Renal cortical epithelial cell (primary cell): ENCODE measurements around the gene SLC35E3. TPM values are rescaled to one million over a fixed set of nuclear protein-coding genes. Genes with fewer than 3 reads are reported as not detected.
"Not testable (repeated sequence)": the region's sequence is repeated elsewhere in the genome, so short reads cannot be mapped to it uniquely, and the experiment has no call there.

ENCODE experiments used
- DNase-seq: peaks from one replicate; pipeline ENCODE4 v3.0.0-alpha.2; 2011; ENCODE audit warnings: low read depth
- total RNA-seq: library from RNA; depleted of rRNA; stranded (reverse); fragments of >200 nt; gene quantifications from 2 replicates; pipeline ENCODE4 v1.2.3, GENCODE V29; 2014

SLC35E3 gene
- total RNA-seq, 1 donor from 2014 or later: 7.0 TPM

DNA sequence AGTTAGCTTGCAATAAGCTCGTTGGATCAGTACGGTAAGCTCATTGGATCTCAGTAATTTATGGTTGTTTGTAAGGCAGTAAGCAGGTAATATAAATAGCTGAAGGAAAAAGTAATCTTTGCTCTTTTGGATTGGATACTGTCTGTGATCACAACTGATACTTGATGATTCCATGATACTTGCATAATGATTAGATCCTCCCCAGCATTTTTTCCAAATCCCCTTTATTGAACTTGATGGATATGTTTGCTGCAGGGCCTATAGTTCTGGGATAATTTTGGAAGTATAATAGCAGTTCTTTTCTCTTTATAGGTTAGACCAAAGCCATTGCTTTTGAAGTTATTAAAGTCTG lies 67.2 kb downstream of the SLC35E3 start:
- no peak for DNase-seq

DNA sequence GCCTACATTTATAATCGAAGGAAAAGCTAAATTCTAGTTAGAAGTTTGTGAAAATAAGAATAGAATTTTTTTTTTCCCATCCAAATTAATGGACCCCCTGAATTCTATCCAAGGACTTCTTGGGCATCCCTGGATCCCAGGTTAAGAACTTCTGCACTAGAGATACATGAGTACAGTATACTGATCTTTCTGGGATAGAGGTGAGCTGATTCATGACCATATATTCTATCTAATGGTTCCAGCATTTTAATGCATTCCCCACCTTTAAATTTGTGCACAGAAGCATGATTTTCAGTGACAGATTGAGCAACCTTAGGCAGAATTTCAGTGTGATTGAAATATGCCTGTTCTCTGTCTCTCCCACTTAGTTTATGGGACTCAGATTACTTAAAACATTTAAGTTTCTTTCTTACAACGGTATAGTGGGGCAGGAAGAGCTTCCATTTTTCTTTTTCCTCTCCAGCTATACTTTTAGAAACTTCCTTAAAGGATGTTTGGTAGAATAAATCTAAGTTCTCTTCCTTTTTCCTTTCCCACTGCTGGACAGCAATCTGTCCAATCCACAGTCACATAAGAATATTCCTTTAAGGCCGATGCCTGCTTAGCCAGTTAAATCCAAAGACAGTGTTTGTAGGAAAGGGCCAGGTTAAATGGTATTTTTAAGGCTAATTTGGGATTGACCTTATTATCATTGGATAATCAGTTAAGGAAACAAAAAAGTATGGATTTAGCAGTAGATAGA lies 68.7 kb downstream of the SLC35E3 start:
- no peak for DNase-seq

DNA sequence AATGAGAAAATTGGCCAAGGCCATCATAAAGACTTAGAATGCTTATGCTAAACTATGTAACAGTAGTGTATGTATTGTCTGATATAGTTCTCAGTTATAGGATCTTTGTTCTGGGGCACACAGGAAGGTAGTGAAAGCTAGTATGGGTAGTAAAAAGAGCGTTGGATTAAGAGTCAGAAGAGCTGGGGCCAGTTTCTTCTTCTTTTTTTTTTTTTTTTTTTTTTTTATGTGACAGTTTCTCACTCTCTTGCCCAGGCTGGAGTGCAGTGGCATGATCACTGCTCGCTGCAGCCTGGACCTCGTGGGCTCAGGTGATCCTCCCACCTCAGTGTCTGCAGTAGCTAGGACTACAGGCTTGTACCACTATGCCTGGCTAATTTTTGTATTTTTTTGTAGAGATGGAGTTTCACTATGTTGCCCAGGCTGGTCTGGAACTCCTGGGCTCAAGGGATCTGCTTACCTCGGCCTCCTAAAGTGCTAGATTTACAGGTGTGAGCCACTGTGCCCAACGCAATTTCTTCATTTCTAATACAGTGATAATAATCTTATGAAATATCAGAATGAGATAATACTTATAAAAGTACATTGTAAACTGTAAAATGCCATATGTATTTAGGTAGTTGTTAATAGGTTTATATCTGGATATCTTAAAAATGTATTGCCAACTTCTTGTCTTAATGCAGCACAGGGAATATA lies 69.4 kb downstream of the SLC35E3 start:
- DNase-seq: no peak

GRCh38 chr12:68815928-68816800 lies 70.2 kb downstream of the SLC35E3 start:
- no peak for DNase-seq

GRCh38 chr12:68819481-68819880 lies 73.5 kb downstream of the SLC35E3 start:
- DNase-seq: not testable (repeated sequence)

DNA sequence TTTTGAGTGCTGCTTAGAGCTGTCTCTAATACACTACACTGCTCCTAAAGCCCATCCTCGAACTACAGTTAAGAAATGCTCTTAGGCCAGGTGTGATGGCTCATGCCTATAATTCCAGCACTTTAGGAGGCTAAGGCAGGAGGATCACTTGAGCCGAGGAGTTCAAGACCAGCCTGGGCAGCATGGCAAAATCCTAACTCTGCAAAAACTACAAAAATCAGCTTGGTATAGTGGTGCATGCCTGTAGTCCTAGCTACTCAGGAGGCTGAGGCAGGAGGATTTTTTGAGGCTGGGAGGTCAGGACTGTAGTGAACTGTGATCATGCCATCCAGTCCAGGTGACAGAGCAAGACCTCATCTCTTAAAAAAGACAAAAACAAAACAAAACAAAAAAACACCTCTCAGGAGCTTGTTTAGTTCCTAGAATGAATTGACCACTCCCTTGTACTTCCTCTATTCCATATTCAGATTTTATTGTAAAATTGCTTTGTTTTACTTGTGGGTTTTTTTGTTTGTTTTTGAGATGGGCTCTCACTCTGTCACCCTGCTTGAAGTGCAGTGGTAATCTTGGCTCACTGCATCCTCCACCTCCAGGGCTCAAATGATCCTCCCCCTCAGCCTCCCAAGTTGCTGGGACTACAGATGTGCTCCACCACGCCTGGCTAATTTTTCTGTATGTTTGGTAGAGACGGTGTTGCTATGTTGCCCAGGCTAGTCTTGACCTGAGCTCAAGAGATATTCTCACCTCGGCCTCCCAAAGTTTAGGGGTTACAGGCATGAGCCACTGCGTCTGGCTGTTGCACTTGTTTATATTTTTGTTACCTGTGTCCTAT lies 75.6 kb downstream of the SLC35E3 start:
- no peak for DNase-seq

- DNase-seq: no peak
Observed at GRCh38 chr12:68823696-68824095, 77.7 kb downstream of the SLC35E3 start.

DNA sequence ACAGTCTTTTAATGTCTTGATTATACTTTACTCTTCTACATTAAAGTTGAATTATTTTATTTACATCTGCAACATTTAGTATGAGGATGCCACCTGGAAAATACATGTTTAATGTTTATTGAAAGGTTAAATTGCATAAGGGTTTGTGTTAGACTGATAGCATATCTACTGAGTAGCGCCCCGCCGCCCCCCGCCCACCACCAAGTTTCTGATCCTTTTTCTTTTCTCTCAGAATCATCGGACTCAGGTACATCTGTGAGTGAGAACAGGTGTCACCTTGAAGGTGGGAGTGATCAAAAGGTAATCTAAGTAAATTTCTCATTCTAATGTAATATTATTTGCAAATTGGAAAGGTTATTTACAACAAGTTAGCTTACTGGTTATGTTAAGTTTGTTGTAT lies 78.2 kb downstream of the SLC35E3 start:
- DNase-seq: no peak

- DNase-seq: no peak
Observed at GRCh38 chr12:68824597-68825250, 78.7 kb downstream of the SLC35E3 start.

DNA sequence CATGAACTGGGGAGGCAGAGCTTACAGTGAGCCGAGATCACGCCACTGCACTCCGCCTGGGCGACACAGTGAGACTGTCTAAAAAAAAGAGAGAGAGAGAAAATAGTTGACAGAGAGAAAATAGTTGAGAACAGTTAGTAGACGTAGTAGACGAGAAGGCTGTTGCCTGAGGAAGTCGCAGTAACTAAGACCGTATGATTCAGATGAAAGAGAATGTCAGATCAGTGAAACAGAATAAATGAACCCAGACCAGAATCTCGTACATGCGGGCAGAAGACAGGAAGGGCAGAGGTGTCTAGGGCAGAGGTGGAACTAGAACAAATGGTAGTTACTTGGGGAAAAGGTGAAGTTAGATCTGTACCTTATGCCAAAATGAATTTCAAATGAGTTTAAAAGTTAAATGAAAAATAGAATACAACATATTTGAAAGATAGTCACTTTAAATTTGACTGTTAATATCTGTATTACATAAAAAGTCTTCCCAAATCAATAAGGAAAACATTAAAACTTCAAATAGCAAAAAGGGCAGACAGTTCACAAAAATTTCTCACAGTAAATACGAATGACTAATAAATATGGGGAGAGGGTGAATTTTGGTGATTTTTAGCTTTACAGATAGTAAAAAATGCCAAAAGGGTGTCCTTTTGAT lies 79.7 kb downstream of the SLC35E3 start:
- DNase-seq: no peak

GRCh38 chr12:68827895-68828671 lies 82.1 kb downstream of the SLC35E3 start:
- no peak for DNase-seq

DNA sequence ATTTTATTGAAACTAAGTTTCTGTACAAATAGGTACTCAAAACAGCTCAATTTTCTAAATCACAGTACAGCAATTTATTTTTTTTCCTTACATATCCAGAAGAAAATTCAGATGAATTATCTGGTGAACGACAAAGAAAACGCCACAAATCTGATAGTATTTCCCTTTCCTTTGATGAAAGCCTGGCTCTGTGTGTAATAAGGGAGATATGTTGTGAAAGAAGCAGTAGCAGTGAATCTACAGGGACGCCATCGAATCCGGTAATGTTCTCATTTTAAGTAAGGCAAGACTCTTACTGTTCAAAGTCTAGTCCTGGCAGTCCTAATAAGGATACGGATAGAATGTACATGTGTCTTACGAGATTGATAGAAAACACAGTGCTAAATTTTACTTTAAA lies 82.7 kb downstream of the SLC35E3 start:
- no peak for DNase-seq

Other genes starting within 250 kb of the SLC35E3 start
- 259 and 270 TPM in 2 replicates for gene RAP1B, start 135.3 kb upstream of the SLC35E3 start, total RNA-seq
- 46.8 and 90.3 TPM in 2 replicates for gene NUP107, start 59.2 kb upstream of the SLC35E3 start, total RNA-seq
- gene MDM2, start 62.0 kb downstream of the SLC35E3 start, total RNA-seq: 207 and 400 TPM in 2 replicates
- gene CPM, start 187.0 kb downstream of the SLC35E3 start, total RNA-seq: 90.3 and 219 TPM in 2 replicates